AG04450 (cell line): ENCODE results near the gene HDDC3. TPM values are rescaled to one million over a fixed set of nuclear protein-coding genes. Genes with fewer than 3 reads are reported as not detected.

Experiments
- CTCF ChIA-PET: fragments of 300-600, 350-600 bp; formaldehyde crosslinking; extraction: SDS; loops from one replicate; lab custom pipeline; 2022; ENCODE audit warnings: antibody characterized with exemption, inconsistent platforms; lab: Charles Lee
- POLR2A ChIA-PET: fragments of 350-600 bp; formaldehyde crosslinking; extraction: SDS; loops from one replicate; lab custom pipeline; 2021; ENCODE audit warnings: antibody characterized with exemption, inconsistent platforms; lab: Yijun Ruan, JAX
- DNase-seq: peaks from one replicate; pipeline ENCODE4 v3.0.0-alpha.2; 2011; ENCODE audit warnings: low read depth, low spot score
- H3K27ac ChIP-seq: one replicate; pipeline ENCODE4 v1.5.1; 2012; ENCODE audit warnings: low read depth, low read length, control low read depth
- H3K27me3 ChIP-seq: one replicate; pipeline ENCODE4 v1.6.0; 2012; ENCODE audit warnings: low read length; ENCODE audit not compliant: control insufficient read depth, insufficient read depth
- H3K4me3 ChIP-seq: 2 replicates; pipeline ENCODE4 v1.5.1; 2011; ENCODE audit warnings: mild to moderate bottlenecking, low read depth, low read length, control low read depth
- H3K9me3 ChIP-seq: 2 replicates; pipeline ENCODE4 v1.5.1; 2012; ENCODE audit warnings: low read length; ENCODE audit not compliant: control insufficient read depth, insufficient read depth
- polyA plus RNA-seq: library from polyadenylated mRNA; depleted of rRNA; stranded (reverse); fragments of >200 nt; gene quantifications from 2 replicates; pipeline ENCODE4 v1.2.3, GENCODE V29; 2011
- TF ChIP-seq, protein P1 (sequence below): IDR thresholded peaks from 2 replicates; pipeline ENCODE4 v1.5.1; 2011; ENCODE audit warnings: low read depth, low read length, control low read depth, inconsistent platforms

The HDDC3 gene
- polyA plus RNA-seq, 1 experiment: 10.3 TPM

- Histone ChIP-seq H3K9me3 (no peaks in the 10 kb centered on the region), H3K27ac (no peak overlapping the region), H3K27me3 (no peaks in the 10 kb centered on the region), H3K4me3 (no peak overlapping the region)
- POLR2A ChIA-PET: no interaction called here
- TF ChIP-seq, protein P1, sequence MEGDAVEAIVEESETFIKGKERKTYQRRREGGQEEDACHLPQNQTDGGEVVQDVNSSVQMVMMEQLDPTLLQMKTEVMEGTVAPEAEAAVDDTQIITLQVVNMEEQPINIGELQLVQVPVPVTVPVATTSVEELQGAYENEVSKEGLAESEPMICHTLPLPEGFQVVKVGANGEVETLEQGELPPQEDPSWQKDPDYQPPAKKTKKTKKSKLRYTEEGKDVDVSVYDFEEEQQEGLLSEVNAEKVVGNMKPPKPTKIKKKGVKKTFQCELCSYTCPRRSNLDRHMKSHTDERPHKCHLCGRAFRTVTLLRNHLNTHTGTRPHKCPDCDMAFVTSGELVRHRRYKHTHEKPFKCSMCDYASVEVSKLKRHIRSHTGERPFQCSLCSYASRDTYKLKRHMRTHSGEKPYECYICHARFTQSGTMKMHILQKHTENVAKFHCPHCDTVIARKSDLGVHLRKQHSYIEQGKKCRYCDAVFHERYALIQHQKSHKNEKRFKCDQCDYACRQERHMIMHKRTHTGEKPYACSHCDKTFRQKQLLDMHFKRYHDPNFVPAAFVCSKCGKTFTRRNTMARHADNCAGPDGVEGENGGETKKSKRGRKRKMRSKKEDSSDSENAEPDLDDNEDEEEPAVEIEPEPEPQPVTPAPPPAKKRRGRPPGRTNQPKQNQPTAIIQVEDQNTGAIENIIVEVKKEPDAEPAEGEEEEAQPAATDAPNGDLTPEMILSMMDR: no peak
- CTCF ChIA-PET: no interaction called here
- DNase-seq: no peak
Measured at GRCh38 chr15:90974216-90974615, 41.9 kb upstream of the HDDC3 start.

DNA sequence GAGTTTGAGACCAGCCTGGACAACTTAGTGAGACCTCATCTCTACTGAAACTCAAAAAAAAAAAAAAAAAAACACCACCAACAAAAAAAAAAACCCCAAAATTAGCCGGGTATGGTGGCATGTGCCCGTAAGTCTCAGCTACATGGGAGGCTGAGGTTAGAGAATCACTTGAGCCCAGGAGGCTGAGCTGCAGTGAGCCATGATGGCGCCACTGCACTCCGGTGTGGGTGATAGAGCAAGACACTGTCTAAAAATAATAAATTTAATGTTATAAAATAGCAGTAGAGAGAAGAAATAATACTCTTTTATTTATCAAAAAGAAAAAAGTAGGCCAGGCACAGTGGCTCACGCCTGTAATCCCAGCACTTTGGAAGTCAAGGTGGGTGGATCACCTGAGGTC lies 39.8 kb upstream of the HDDC3 start:
- no peaks in the 10 kb centered on the region for H3K9me3 ChIP-seq
- DNase-seq: no peak
- TF ChIP-seq, protein P1: no peak
- no peak overlapping the region for H3K4me3 ChIP-seq
- POLR2A ChIA-PET: interaction anchor here (0.6 kb wide), 1 partner anchor 286 kb away, joined by 6 read pairs; no protein-coding TSS in a partner anchor
- H3K27me3 ChIP-seq: no peaks in the 10 kb centered on the region
- CTCF ChIA-PET: interaction anchor here (0.6 to 3.4 kb wide), 5 partner anchors 13 to 106 kb away, joined by 3 to 27 read pairs (median 7); no protein-coding TSS in a partner anchor
- no peak overlapping the region for H3K27ac ChIP-seq

DNA sequence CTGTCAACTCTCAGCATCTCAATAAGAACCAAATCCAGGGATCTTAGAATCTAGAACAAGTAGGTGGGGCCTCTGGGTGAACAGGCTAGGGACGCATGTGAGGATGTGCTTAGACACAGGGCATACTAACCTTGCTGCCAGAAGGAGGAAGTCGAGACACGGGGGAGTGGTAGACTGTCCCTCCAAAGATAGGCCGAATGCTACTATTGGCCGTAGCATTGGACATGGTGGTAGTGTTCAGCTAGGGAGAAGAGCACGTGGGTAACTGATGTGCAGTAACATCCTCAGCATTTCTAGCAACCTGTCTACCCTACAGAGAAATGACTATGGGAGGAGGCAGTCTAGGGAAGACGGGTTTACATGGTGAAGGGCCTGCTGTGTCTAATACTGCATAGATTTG lies 37.9 kb upstream of the HDDC3 start:
- no peak for DNase-seq
- H3K27me3 ChIP-seq: no peaks in the 10 kb centered on the region
- no peak overlapping the region for H3K27ac ChIP-seq
- TF ChIP-seq, protein P1: no peak
- H3K4me3 ChIP-seq: no peak overlapping the region
- POLR2A ChIA-PET: no interaction called here
- no peaks in the 10 kb centered on the region for H3K9me3 ChIP-seq
- CTCF ChIA-PET: interaction anchor here (1.0 to 3.4 kb wide), 2 partner anchors 13 to 36 kb away, joined by 3 to 27 read pairs; no protein-coding TSS in a partner anchor

- ChIA-PET POLR2A (no interaction called here), CTCF (interaction anchor here (1.4 kb wide), 2 partner anchors 12 to 88 kb away, joined by 3 to 4 read pairs; no protein-coding TSS in a partner anchor)
- H3K27me3 ChIP-seq: no peaks in the 10 kb centered on the region
- H3K27ac ChIP-seq: no peak overlapping the region
- DNase-seq: no peak
- no peak overlapping the region for H3K4me3 ChIP-seq
- TF ChIP-seq, protein P1: no peak
- H3K9me3 ChIP-seq: no peaks in the 10 kb centered on the region
Measured at GRCh38 chr15:90968434-90968833, 36.1 kb upstream of the HDDC3 start.

GRCh38 chr15:90967206-90967605 lies 34.9 kb upstream of the HDDC3 start:
- Histone ChIP-seq H3K27me3 (no peaks in the 10 kb centered on the region), H3K4me3 (no peak overlapping the region), H3K9me3 (no peaks in the 10 kb centered on the region), H3K27ac (no peak overlapping the region)
- TF ChIP-seq, protein P1: no peak
- POLR2A ChIA-PET: no interaction called here
- no peak for DNase-seq
- CTCF ChIA-PET: interaction anchor here (1.4 to 1.9 kb wide), 2 partner anchors 11 to 89 kb away, joined by 3 to 23 read pairs; no protein-coding TSS in a partner anchor
